Body of pancreas (tissue), 4 donors: Measurements from ENCODE around the gene RASD2. TPM values are rescaled to one million over a fixed set of nuclear protein-coding genes. Genes with fewer than 3 reads are reported as not detected.

ENCODE experiments used
- ATAC-seq: fragments of 150-250 bp; one replicate; pipeline ENCODE4 v1.9.1; 2016
- DNase-seq, 4 donors: peaks; one replicate each; pipeline ENCODE4 v3.0.0-alpha.2; 2019
- H3K27ac ChIP-seq, 4 donors: fragments of 200-600 bp; sonication (generic); 1 replicate in 3 of 4; 2 replicates in 1 of 4; pipeline versions ENCODE4 v1.5.1 to v1.6.1; 2016 to 2019; ENCODE audit warnings: mild to moderate bottlenecking in 1 of 4, mixed read lengths in 1 of 4, moderate library complexity in 1 of 4
- H3K27me3 ChIP-seq, 2 donors: fragments of 200-600 bp; sonication (generic); one replicate each; pipeline ENCODE4 v1.6.0; 2016; ENCODE audit warnings: mild to moderate bottlenecking in 1 of 2
- H3K36me3 ChIP-seq, 2 donors: fragments of 200-600 bp; sonication (generic); replicated peaks in 1 of 2; 2 replicates each; pipeline ENCODE4 v1.5.1; 2016; ENCODE audit warnings: low read depth in 2 of 2; ENCODE audit not compliant: insufficient read depth in 1 of 2
- H3K4me1 ChIP-seq: fragments of 200-600 bp; sonication (generic); one replicate; pipeline ENCODE4 v1.6.0; 2016
- H3K4me3 ChIP-seq, 2 donors: fragments of 200-600 bp; sonication (generic); 1 replicate in 1 of 2; 2 replicates in 1 of 2; pipeline ENCODE4 v1.5.1; 2016 to 2019
- H3K9me3 ChIP-seq, 3 donors: fragments of 200-600 bp; sonication (generic); 1 replicate in 2 of 3; 2 replicates in 1 of 3; pipeline ENCODE4 v1.5.1; 2016
- CTCF ChIP-seq, 7 experiments: fragments of 450-650 bp in 4 of 7; fragments of 200-600 bp in 3 of 7; sonication (generic) in 3 of 7; IDR thresholded peaks; one replicate each; pipeline ENCODE4 v1.5.1; 2016 to 2019; ENCODE audit warnings: antibody characterized with exemption in 7 of 7
- POLR2A ChIP-seq, 3 donors: fragments of 450-650 bp; IDR thresholded peaks; one replicate each; pipeline ENCODE4 v1.6.1; 2016; ENCODE audit warnings: antibody characterized with exemption in 3 of 3, mild to moderate bottlenecking in 2 of 3
- WGBS, 2 donors: methylation state at CpG; one replicate each; pipeline ENCODE4 v1.1.5; 2017; 5-methylcytosine and 5-hydroxymethylcytosine counted together
- intact Hi-C: fragments of 100-400 bp; cut with DNase I; formaldehyde crosslinking; loops from one replicate; pipeline ENCODE4 v1.15.1; 2023
- total RNA-seq, 2 donors: library from RNA; depleted of rRNA; stranded (reverse); fragments of >200 nt; gene quantifications; one replicate each; pipeline ENCODE4 v1.1.0, GENCODE V29; 2016

RASD2 gene
- total RNA-seq, 2 donors from 2014 or later: 0.26 to 3.6 TPM

GRCh38 chr22:35533365-35534029, 7.1 kb upstream of the RASD2 start:
- H3K36me3 ChIP-seq: no peaks in the 10 kb centered on the region
- DNase-seq (no peak), ATAC-seq (no peak)
- TF ChIP-seq CTCF (IDR thresholded peaks at IDR 0.05) (no peak), POLR2A (IDR thresholded peaks at IDR 0.05) (no peak)
- 82 to 86% methylated on average over 6 of the region's 6 CpGs for WGBS, 2 donors
- H3K27ac ChIP-seq: no peak overlapping the region
- no peaks in the 10 kb centered on the region for H3K9me3 ChIP-seq
- intact Hi-C loops: no loop called here
- no peak overlapping the region for H3K4me3 ChIP-seq
- H3K27me3 ChIP-seq: no peaks in the 10 kb centered on the region
- H3K4me1 ChIP-seq: no peaks in the 10 kb centered on the region

GRCh38 chr22:35534091-35534490, 6.5 kb upstream of the RASD2 start:
- Histone ChIP-seq H3K4me3 (no peak overlapping the region), H3K36me3 (no peaks in the 10 kb centered on the region), H3K27ac (no peak overlapping the region), H3K9me3 (no peaks in the 10 kb centered on the region), H3K27me3 (no peaks in the 10 kb centered on the region), H3K4me1 (no peaks in the 10 kb centered on the region)
- no peak for DNase-seq
- 49 to 51% methylated on average over 3 of the region's 3 CpGs for WGBS, 2 donors
- TF ChIP-seq CTCF (IDR thresholded peaks at IDR 0.05) (no peak), POLR2A (IDR thresholded peaks at IDR 0.05) (no peak)
- no peak for ATAC-seq
- intact Hi-C loops: no loop called here

- 60 to 63% methylated on average over 7 of the region's 7 CpGs for WGBS, 2 donors
- Histone ChIP-seq H3K36me3 (no peaks in the 10 kb centered on the region), H3K4me1 (peaks cover 17% of the 10 kb centered on the region), H3K9me3 (no peaks in the 10 kb centered on the region), H3K27me3 (no peaks in the 10 kb centered on the region), H3K27ac (no peak overlapping the region), H3K4me3 (no peak overlapping the region)
- ATAC-seq (no peak), DNase-seq (no peak)
- intact Hi-C loops: no loop called here
- TF ChIP-seq POLR2A (IDR thresholded peaks at IDR 0.05): no peak
- no peak for TF ChIP-seq CTCF (IDR thresholded peaks at IDR 0.05)
Measured at GRCh38 chr22:35537232-35537631, 3.4 kb upstream of the RASD2 start.

DNA sequence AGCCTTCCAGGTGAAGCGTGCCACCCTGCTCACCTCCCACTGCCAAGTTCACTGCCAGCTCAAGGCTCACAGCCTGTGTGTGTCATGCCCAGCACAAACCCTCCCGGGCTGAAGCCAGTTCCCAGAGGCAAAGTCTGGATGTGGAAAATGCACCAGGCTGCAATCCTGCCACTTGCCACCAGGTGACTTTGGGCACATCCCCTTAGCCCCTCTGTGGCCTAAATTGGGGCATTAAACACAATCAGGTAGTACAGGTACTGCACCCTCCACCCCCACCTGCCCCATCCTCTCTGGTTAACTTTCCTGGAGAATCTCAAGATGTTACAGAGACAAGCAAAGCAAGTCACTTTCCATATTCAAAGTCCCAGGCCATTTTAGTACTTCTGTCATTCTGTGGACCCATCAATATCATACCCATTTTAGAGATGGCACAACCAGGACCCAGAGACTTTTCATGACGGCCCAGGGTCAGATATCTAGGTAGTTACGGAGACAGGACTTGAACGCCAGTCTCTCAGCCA, 1.8 kb upstream of the RASD2 start:
- no peaks in the 10 kb centered on the region for H3K9me3 ChIP-seq
- TF ChIP-seq POLR2A (IDR thresholded peaks at IDR 0.05) (no peak), CTCF (IDR thresholded peaks at IDR 0.05) (peak; percentile 5 to 62 (median 46))
- peaks cover 17% of the 10 kb centered on the region for H3K4me1 ChIP-seq
- H3K36me3 ChIP-seq: no peaks in the 10 kb centered on the region
- H3K27me3 ChIP-seq: no peaks in the 10 kb centered on the region
- H3K27ac ChIP-seq: no peak overlapping the region
- DNase-seq (peak in 3 of 4 donors; percentile 27 to 46 (median 31)), ATAC-seq (no peak)
- 54 to 55% methylated on average over 4 to 5 of the region's 5 CpGs for WGBS, 2 donors
- H3K4me3 ChIP-seq: no peak overlapping the region
- intact Hi-C loops: no loop called here

GRCh38 chr22:35539487-35539886, 1.1 kb upstream of the RASD2 start:
- Histone ChIP-seq H3K9me3 (no peaks in the 10 kb centered on the region), H3K4me3 (no peak overlapping the region), H3K27me3 (no peaks in the 10 kb centered on the region), H3K36me3 (no peaks in the 10 kb centered on the region), H3K27ac (no peak overlapping the region), H3K4me1 (peaks cover 17% of the 10 kb centered on the region)
- ATAC-seq (no peak), DNase-seq (no peak)
- no peak for TF ChIP-seq CTCF (IDR thresholded peaks at IDR 0.05)
- TF ChIP-seq POLR2A (IDR thresholded peaks at IDR 0.05): no peak
- 22 to 25% methylated on average over 3 of the region's 3 CpGs for WGBS, 2 donors
- intact Hi-C loops: no loop called here
